ENCODE data around the gene MEGF6.

Gene MEGF6

DNA sequence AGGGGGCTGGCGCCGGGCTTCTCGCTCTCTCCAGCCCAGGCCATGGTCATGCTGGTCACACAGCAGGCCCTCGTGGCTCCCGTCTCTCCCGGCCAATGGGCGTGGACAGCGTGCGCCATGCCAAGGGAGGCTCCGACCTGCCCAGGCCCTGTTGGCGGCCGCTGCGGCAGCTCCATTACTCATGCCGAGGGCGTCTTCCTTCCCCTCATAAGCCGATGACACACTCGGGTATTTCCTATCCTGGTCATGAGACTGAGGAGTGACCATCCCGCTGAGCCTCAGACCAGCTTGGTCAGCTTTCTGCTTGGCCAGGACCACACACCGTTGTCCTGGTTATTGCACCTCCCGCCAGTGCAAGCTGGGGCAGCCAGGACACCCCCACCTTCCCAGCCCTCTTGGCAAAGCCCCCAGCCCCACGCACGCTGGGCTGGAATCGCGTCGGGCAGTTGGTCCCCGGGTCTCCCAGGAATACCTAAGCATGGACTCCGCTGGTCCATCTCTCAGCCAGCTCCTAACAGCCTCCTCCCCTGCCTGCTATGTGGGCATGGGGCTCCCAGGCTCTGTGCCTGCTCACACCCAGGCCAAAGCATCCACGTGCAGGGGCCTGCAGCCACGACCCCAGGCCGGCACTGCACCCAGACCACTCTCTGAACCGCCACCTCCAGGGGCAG is 107.0 kb downstream of the MEGF6 start:
- peak; percentile 62 for DNase-seq (ENCODE audit: low spot score)

DNA sequence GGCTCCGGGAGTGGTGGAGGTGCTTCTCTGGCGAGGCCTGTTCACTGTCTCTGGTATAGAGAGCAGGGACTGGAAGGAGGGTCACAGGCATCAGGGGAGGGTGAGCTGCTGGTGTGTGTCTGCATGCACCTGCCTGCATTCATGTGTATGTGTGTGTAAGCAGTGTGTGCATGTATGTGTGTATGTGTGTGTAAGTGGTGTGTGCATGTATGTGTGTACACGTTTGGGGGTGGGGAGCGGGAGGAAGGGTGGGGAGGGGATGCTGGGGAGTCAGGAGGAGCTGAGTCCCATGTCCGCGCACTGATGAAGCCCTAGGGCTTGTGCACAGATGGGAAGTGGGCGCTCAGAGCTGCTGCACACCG is 107.8 kb downstream of the MEGF6 start:
- DNase-seq (ENCODE audit: low spot score): no peak

DNA sequence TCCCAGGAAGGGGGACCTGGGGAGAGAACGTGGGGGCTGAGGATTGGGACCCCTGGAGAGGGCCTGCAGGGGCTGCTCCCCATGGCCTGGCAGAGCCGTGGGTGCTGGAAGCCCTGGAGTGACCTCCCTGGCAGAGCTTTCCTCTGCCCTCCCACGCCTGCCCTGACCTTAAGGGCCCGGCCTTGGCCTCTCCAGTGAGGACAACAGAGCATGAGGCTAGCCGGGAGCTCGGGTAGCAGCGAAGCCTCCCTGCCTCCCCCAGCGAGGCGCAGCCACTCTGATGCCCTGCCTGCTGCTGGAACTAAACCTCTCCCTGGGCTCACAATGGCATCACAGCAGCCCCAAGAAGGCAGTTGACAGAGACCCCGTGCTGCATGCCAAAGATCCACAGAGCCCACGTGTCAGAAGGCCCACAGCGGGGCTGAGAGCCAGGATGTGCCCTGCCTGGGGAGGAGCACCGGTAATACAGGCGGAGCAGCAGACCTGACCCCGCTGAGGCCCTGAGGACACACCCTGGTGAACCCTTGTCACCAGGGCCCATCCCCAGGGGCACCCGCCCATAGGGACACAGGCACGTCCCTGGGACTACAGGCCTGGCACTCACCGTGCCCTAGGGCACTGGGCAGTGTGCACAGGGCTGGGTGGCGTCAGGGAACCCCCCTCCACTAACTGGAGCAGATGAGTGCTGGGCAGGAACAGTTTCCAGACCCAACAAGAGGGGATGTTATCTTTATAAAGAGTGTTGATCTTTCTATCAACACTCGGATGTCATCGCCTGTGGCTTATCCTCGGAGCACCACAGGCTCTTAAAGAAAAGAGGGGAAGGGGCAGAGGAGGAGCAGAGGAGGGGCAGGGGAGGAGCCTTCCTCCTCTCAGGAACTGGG is 108.4 kb downstream of the MEGF6 start:
- DNase-seq (ENCODE audit: low spot score): no peak

DNA sequence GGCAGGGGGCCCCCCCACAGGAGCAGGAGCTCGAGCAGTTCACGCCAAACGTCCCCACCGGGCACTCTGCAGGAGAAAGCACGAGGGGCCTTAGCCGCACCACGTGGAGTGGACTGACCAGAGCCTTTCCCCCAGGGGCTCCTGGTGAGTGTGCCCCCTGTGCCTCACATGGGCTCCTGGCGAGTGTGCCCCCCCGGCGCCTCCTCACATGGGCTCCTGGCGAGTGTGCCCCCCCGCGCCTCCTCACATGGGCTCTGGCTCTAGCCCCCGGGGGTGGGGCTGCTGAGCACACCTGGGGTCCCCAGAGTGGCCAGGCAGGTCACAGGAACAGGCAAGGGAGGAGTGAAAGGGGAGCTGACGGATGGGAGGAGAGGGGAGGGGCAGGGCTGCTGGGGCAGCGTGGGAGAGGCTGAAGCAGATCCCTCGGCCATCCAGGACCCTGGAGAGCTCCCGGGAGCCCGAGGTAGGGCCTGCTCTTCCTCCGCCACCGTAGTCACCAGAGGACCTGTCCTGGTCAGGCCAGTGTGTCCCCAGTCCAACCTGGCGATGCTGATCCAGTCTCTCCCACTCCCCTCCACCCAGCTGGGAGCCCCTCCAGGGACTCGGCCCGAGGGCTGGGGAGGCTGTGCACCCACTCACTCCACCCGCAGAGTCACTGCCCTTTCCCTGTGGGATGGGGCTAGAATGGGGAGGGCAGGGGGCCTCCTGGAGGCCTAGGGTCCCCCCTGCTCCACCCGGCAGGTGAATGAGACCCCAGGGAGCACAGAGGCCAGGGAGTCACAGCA is 109.3 kb downstream of the MEGF6 start:
- no peak for DNase-seq (ENCODE audit: low spot score)

DNA sequence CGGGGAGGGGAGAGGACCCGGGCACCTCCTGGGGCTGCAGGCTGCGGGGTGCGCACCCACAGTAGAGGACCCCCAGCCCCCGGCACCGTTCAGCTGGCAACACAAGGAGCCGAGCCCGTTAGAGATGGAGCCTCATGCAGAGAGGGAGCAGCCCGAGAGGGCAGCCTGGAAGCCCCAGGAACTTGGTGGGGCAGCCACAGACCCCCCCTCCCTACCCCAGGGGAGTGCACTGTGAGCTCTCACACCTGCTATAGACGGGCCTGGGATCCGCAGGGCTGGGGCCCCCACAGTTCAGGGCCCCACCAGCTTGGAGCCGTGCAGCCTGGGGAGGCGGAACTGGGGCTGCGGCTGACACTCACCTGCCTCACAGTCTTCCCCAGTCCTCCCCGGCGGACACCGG is 109.9 kb downstream of the MEGF6 start:
- no peak for DNase-seq (ENCODE audit: low spot score)

DNA sequence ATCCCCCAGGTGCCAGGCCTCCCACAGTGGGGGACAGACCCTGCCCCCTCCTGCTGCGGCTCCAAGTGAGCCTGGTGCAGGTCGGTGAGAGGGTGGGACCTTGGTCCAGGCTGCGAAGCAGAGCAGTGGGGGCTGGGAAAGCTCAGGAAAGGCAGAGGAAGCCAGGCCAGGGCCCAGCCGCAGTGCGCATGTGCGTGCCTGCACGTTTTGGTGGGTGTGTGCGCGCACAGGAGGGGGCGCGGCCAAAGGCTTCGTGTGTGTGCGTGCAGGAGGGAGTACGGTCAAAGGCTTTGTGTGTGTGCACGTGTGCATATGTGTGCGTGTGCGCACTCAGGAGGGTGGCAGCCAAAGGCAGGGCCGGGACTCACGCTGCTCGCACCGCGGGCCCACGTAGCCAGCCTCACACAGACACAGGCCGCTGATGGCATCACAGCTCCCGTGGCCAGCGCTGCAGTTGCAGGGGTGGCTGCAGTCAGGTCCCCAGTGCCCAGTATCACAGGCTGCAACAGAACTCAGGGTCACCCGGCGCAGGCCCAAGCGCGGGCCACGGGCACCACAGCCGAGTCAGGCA is 111.0 kb downstream of the MEGF6 start:
- DNase-seq (ENCODE audit: low spot score): no peak

DNA sequence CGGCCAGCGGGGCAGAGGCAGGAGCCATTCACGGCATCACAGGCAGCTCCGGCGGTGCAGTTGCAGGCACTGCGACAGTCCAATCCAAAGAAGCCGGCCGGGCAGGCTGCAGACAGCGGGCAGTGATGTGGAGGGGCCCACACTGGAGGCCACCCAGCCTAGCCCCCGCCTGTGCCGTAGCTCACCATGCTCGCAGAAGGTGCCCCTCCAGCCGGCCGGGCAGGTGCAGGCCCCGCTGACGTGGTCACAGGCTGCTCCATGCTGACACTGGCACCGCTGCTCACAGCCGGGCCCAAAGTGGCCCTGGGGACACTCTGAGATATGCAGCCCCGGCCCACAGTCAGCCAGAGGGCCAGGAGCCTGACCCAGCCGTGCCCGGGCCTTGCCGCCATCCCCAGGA is 111.7 kb downstream of the MEGF6 start:
- DNase-seq (ENCODE audit: low spot score): no peak

DNA sequence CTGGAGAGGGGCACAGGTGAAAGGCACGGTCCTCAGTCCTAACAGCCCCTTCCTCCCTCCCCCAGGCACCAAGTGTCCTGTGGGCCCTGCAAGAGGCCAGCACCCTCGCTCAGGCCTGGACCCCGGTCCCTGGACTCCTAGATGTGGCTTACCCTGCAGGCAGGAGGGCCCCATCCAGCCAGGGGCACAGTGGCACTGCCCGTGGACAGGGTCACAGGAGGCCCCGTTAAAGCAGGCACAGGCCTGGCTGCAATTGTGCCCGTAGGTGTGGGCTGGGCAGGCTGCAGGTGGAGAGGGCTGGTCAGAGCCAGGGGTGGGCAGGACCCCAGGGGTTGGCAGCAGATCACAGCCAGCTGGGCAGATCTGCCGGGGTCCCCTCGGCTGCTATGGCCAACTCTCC is 112.3 kb downstream of the MEGF6 start:
- no peak for DNase-seq (ENCODE audit: low spot score)

DNA sequence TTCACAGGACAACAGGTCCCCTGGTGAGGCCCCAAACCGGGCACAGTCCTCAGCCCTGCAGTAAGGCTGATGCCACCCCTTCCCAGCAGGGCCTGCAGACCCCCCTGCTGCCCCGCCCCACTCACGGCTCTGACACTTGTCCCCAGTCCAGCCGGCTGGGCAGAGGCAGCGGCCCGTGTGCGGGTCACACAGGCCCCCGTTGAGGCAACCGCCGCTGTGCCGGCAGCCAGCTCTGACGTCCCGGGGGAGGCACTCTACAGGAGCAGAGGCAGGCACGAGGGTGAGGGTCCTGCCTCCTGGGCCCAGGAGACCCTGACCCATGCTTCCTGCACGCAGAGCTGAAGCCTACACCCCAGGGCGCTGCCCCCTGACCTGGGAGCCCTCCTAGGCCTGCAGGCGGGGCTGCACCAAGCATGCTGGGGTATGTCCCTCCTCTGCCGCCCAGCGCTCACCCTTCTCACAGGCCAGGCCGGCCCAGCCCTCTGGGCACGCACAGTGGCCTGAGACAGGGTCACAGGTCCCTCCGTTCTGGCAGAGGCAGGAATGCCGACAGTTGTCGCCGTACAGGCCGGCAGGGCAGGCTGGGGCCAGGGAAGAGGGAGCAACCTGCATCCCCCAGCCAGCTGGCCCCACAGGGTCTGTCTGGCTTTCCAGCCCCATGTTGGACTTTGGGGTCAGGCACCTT is 112.9 kb downstream of the MEGF6 start:
- no peak for DNase-seq (ENCODE audit: low spot score)

DNA sequence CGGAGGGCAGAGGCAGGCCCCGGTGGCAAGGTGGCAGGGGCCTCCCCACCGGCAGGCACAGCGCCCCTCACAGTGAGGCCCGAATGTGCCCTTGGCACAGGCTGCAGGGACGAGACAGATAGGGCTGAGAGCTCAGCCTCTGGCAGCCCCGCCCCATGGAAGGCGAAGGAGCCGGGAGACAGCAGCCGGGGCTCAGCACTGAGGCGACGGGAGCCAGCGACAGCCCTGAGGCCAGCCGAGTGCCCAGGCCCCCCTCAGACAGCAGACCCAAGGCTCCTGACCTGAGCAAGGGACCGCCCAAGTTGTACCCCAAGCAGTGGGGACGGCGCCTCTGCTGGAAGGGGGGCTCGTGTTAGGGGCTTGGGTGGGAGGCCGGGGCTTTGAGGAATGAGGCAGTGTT is 113.8 kb downstream of the MEGF6 start:
- no peak for DNase-seq (ENCODE audit: low spot score)

DNA sequence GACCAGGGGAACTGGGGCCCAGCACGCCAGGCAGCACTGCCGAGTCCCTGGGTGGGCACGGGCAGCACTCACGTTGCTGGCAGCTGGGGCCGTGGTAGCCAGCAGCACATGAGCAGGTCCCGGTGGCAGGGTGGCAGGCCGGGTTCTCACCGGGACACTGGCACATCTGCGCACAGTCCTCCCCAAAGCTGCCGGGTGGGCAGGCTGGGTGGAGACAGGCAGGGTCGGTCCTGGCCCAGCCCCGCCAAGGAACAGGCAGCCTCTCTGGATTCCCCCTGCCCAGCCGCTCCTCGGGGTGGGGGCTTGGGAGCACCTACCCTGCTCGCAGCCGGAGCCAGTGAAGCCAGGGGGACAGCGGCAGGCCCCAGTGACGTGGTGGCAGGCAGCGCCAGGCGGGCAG is 114.4 kb downstream of the MEGF6 start:
- no peak for DNase-seq (ENCODE audit: low spot score)

DNA sequence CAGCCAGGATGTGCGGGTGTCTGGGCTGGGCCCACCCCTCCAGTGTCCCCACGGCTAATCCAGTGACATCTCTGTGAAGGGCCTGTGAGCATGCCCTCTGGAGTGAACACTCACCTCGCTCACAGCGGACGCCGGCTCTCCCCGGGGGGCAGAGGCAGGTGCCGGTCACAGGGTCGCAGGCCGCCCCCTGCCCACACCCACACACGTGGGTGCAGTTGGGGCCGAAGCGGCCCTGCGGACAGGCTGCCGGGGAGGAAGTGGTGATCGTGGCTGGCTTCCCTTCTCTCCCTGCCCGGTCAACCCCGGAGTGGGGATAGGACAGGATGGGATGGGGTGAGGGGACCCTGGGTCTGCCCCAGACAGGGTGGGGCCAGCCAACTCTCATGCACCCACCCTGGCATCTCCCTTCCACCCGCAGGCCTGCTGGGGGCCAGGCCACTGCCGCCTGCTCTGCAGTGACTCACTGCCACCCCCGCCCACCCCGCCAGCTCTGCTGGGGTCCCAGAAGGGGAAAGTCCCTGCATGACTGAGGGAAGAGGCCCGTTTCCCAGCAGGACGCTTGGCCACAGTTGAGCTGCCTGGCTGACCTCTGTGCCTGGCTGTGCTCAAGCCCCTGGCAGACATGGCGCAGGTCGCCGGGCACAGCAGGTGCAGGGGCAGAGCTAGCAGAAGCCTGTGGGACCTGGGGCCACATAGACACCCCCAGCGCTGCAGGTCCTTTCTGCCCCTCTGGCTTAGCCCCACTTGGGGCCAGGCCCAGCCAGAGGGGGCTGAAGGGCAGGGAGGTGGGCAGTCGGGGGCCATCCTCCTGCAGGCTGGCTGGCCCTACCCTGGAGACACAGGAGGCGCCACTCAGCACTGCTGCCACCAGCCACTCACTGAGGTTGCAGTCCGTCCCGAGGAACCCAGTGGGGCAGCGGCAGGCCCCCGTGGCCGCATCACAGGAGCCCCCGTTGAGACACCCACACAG is 115.2 kb downstream of the MEGF6 start:
- DNase-seq (ENCODE audit: low spot score): no peak

DNA sequence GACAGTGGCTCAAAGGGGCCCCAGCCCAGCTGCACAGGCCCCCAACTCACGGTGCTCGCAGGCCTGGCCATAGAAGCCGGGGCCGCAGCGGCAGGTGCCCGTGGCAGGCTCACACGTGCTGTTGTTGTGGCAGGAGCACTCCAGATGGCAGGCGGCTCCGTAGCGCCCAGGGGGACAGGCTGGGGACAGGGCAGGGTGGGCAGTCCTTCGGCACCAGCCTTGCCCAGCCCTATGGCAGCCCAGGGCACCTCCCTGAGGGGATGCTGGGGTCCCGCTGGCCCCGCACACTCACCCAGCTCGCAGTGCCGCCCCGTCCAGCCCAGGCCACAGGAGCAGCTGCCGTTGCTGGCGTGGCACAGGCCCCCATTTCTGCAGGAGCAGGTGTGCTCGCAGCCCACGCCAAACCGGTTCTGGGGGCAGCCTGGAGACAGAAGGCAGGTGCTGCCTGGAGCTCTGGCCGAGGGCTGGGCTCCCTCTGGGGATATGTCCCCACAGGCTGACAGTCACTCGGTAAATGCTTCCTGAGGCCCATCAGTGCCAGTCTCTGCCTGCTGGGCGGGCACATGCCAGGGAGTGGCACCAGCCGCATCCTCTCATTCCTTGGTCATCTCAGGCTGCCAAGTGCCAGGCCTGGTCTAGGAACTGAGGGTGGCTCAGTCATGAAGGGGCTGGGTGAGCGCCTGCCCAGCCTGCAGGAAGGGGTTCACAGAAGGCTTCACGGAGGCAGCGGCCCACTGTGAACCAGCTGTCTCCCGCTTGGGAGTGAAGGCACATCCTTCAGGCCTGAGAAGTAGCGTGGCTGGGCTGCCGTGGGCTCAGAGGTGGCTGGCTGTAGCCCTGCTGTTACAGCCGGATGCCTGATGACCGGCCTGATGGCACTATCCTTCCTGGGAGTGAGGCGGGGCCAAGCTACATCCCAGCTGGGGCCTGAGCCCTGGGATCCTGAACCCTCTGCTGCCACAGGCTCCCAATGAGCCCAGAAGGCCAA is 116.7 kb downstream of the MEGF6 start:
- DNase-seq (ENCODE audit: low spot score): no peak

DNA sequence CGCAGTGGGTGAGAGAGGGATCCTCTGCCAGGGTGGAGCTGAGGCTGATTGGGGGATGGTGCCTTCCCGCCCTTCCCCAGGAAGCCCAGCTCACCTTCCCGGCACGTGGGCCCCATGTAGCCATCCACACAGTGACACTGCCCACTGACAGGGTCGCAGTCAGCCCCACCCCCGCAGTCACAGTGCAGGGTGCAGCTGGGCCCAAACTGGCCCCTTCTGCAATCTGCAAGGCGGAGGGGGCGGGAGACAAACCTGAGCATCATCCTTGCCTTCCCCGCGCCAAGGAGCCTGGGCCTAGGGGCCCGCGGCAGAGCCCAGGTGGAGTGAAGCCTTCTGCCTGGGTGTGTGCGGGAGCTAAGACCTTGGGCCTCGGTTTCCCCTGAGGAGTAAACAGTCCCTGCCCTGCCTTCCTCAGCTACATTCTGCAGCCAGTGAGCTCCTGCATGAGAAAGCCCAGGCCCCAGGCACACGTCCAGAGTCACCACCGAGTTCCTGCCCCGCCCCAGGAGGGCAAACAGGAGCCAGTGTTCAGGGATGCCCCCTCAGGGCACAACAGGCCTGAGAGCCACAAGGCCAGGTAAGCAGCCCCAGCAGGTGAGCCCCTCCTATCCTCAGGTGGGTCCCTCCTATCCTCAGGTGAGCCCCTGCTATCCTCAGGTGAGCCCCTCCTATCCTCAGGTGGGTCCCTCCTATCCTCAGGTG is 118.6 kb downstream of the MEGF6 start:
- DNase-seq (ENCODE audit: low spot score): no peak

DNA sequence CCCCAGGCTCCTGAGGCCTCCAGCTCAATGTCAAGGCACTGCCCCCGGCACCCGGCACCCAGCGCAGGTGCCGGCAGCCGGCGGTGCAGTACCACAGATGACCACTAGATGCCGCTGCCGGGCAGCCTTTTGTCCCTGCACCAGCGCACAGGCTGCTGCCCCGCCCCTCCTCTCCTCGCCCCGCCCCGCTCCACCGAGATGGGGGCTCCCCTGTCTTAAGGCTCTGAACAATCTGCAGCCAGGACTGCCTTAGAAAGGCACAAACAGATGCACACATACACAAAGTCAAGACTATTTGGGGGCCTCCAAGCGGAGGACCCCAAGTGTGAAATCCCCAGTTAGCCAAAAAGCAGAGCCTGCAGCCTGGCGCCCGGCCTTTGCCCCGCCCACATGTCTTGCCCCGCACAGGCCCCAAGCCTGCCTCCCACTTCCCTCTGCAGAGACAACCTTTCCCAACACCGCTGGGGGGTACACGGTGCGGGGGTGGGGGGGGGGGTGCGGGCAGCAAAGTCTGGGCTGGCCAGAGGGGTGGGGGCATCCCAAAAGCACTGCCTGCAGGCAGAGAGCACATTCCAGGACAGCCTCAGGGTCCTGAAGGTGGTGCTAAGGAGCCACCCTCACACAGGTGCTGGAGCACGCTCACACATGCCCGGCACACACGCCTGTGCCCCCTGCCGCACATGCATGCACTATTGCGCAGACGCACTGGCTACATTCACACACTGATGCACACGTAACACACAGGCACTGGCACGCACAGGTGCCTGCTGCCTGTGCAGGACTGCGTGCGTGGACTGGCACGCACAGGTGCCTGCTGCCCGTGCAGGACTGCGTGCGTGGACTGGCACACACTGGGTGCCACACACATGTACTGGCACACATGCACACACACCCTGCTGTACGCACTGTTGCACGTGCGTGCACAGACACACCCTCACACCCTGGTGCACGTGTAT is 119.7 kb downstream of the MEGF6 start:
- DNase-seq (ENCODE audit: low spot score): no peak

DNA sequence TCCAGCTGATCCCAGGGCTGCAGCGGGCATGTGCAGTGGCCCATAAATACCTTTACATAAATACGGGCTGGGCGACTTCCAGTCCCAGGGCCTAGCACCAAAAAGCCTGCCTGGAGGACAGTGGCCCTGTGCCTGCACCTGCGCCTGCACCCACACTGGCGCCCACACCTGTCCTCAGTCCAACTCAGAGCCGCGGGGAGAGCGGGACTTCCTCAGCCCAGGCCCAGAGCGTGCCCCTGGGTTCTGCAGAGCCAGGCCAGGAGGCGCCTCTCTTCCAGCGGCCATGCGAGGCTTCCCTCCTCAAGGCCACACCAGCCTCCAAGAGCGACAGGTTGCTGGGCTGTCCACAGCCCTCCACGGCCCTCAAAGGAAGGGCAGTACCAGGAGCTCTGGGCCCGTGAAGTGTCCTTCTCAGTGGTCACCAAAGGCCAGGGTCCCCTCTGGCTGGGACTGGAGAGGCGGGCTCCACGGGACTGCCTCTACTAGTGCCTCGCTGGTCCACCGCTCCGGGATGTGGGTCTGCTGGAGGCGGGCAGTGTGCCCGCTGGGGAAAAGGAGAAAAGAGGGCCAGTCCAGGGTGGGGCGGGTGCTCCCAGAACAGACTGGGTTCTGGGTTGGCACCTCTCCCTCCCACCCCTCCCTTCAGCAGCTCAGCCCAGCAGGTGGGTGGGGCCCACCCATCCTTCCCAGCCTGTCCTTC is 121.1 kb downstream of the MEGF6 start:
- DNase-seq (ENCODE audit: low spot score): no peak

DNA sequence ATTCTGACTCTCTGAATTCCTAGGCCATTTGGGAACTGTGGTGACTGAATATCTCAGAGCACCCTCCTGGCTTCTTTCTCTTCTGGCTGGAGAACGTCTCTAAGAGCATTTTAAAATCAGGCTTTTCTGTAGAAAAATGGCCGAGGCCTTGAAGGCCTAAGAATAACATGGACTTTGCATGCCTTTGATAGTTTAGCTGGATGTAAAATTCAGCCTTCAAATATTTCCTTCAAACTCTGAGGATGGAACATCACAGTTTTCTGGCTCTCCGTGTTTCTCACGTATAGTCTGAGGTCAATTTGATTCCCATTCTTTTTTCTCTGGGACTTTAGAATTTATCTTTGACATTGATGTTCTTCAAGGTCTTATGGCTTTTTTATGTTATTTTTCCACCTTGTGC is 122.9 kb downstream of the MEGF6 start:
- DNase-seq (ENCODE audit: low spot score): no peak
